Tibial nerve (tissue), 3 donors: ENCODE data around the gene HTT.
"Not testable (repeated sequence)": the region's sequence is repeated elsewhere in the genome, so short reads cannot be mapped to it uniquely, and the experiment has no call there.

Experiments used
- CTCF ChIP-seq, 5 experiments: fragments of 200-600 bp in 3 of 5; fragments of 450-650 bp in 2 of 5; sonication (generic) in 3 of 5; IDR thresholded peaks; one replicate each; pipeline ENCODE4 v1.5.1; 2016 to 2019; ENCODE audit warnings: antibody characterized with exemption in 5 of 5, mild to moderate bottlenecking in 3 of 5, moderate library complexity in 2 of 5
- POLR2A ChIP-seq, 2 donors: fragments of 450-650 bp; IDR thresholded peaks; one replicate each; pipeline ENCODE4 v1.6.1; 2017; ENCODE audit warnings: antibody characterized with exemption in 2 of 2, mild to moderate bottlenecking in 2 of 2, moderate library complexity in 2 of 2

- not testable (repeated sequence) for TF ChIP-seq POLR2A, CTCF (IDR thresholded peaks at IDR 0.05)
Observed at GRCh38 chr4:3161044-3161443, 86.6 kb downstream of the HTT start.
